ENCODE measurements around the gene LMO3.

The LMO3 gene

DNA sequence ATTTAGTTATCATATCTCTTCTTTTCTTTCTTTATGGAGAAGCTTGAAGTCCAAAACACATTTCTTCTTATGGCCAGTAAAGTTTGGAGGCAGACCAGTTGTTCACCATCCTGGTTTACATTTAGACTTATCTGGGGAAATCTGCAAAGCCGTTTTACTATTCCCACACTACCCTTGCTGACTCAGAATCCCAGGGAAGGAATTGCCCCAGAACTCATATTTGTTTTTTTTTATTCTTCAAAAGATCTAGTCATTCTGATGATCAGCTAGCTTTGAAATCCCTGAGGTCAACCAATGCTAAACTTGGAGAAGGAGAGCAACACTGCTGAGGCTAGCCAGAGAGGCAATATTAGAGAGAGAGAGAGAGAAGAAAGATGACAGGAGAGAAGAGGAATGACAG lies 12.3 kb upstream of the LMO3 start:
- ATAC-seq, result no peak
- TF ChIP-seq ZNF70 (CRISPR knock-in tag; IDR thresholded peaks at IDR 0.05) (no peak), TCF4 (CRISPR knock-in tag; IDR thresholded peaks at IDR 0.05; ENCODE audit: borderline replicate concordance) (no peak), BACH2 (CRISPR knock-in tag; IDR thresholded peaks at IDR 0.05; ENCODE audit: borderline replicate concordance) (no peak), ZFP3 (CRISPR knock-in tag; IDR thresholded peaks at IDR 0.05) (no peak), TOX (CRISPR knock-in tag; IDR thresholded peaks at IDR 0.05; ENCODE audit: borderline replicate concordance) (no peak), OSR1 (CRISPR knock-in tag; IDR thresholded peaks at IDR 0.05) (no peak), ZC3H10 (CRISPR knock-in tag; IDR thresholded peaks at IDR 0.05) (no peak), ZNF8 (CRISPR knock-in tag; IDR thresholded peaks at IDR 0.05) (no peak), PPARA (CRISPR knock-in tag; IDR thresholded peaks at IDR 0.05; ENCODE audit: borderline replicate concordance) (no peak), ESRRG (CRISPR knock-in tag; IDR thresholded peaks at IDR 0.05) (no peak), PATZ1 (CRISPR knock-in tag; IDR thresholded peaks at IDR 0.05; ENCODE audit: borderline replicate concordance) (no peak)
- TF ChIP-seq, protein P1, sequence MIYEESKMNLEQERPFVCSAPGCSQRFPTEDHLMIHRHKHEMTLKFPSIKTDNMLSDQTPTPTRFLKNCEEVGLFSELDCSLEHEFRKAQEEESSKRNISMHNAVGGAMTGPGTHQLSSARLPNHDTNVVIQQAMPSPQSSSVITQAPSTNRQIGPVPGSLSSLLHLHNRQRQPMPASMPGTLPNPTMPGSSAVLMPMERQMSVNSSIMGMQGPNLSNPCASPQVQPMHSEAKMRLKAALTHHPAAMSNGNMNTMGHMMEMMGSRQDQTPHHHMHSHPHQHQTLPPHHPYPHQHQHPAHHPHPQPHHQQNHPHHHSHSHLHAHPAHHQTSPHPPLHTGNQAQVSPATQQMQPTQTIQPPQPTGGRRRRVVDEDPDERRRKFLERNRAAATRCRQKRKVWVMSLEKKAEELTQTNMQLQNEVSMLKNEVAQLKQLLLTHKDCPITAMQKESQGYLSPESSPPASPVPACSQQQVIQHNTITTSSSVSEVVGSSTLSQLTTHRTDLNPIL (CRISPR knock-in tag; IDR thresholded peaks at IDR 0.05; ENCODE audit: low read depth), result no peak

GRCh38 chr12:16613199-16613598 lies 7.2 kb upstream of the LMO3 start:
- TF ChIP-seq OSR1 (CRISPR knock-in tag; IDR thresholded peaks at IDR 0.05) (no peak), CSDC2 (CRISPR knock-in tag; IDR thresholded peaks at IDR 0.05) (no peak), ZFP30 (CRISPR knock-in tag; IDR thresholded peaks at IDR 0.05) (no peak), TOX (CRISPR knock-in tag; IDR thresholded peaks at IDR 0.05; ENCODE audit: borderline replicate concordance) (no peak), TCF4 (CRISPR knock-in tag; IDR thresholded peaks at IDR 0.05; ENCODE audit: borderline replicate concordance) (no peak), ARNTL (CRISPR knock-in tag; IDR thresholded peaks at IDR 0.05; ENCODE audit: borderline replicate concordance, low read depth) (no peak), ISL1 (CRISPR knock-in tag; IDR thresholded peaks at IDR 0.05) (no peak), ZC3H10 (CRISPR knock-in tag; IDR thresholded peaks at IDR 0.05) (no peak), PATZ1 (CRISPR knock-in tag; IDR thresholded peaks at IDR 0.05; ENCODE audit: borderline replicate concordance) (no peak), ZFP3 (CRISPR knock-in tag; IDR thresholded peaks at IDR 0.05) (no peak), CSRNP3 (CRISPR knock-in tag; IDR thresholded peaks at IDR 0.05) (no peak), ZNF70 (CRISPR knock-in tag; IDR thresholded peaks at IDR 0.05) (no peak), ESRRG (CRISPR knock-in tag; IDR thresholded peaks at IDR 0.05) (no peak), ZNF565 (CRISPR knock-in tag; conservative IDR thresholded peaks at IDR 0.05; ENCODE audit: low read depth) (no peak)
- TF ChIP-seq, protein P2, sequence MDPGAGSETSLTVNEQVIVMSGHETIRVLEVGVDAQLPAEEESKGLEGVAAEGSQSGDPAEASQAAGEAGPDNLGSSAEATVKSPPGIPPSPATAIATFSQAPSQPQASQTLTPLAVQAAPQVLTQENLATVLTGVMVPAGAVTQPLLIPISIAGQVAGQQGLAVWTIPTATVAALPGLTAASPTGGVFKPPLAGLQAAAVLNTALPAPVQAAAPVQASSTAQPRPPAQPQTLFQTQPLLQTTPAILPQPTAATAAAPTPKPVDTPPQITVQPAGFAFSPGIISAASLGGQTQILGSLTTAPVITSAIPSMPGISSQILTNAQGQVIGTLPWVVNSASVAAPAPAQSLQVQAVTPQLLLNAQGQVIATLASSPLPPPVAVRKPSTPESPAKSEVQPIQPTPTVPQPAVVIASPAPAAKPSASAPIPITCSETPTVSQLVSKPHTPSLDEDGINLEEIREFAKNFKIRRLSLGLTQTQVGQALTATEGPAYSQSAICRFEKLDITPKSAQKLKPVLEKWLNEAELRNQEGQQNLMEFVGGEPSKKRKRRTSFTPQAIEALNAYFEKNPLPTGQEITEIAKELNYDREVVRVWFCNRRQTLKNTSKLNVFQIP (CRISPR knock-in tag; IDR thresholded peaks at IDR 0.05; ENCODE audit: borderline replicate concordance, low read depth), result no peak
- TF ChIP-seq, protein P1 (CRISPR knock-in tag; IDR thresholded peaks at IDR 0.05; ENCODE audit: low read depth), result no peak
- ATAC-seq, result no peak

GRCh38 chr12:16612647-16613046 lies 6.7 kb upstream of the LMO3 start:
- no peak for ATAC-seq
- no peak for TF ChIP-seq ISL1 (CRISPR knock-in tag; IDR thresholded peaks at IDR 0.05)
- TF ChIP-seq PPARA (CRISPR knock-in tag; IDR thresholded peaks at IDR 0.05; ENCODE audit: borderline replicate concordance), result no peak
- TF ChIP-seq ZNF70 (CRISPR knock-in tag; IDR thresholded peaks at IDR 0.05), result no peak
- TF ChIP-seq SNAI2 (CRISPR knock-in tag; IDR thresholded peaks at IDR 0.05), result no peak
- TF ChIP-seq RARB (CRISPR knock-in tag; IDR thresholded peaks at IDR 0.05), result no peak
- no peak for TF ChIP-seq ARNTL (CRISPR knock-in tag; IDR thresholded peaks at IDR 0.05; ENCODE audit: borderline replicate concordance, low read depth)
- no peak for TF ChIP-seq ZNF565 (CRISPR knock-in tag; conservative IDR thresholded peaks at IDR 0.05; ENCODE audit: low read depth)
- TF ChIP-seq GLIS3 (CRISPR knock-in tag; IDR thresholded peaks at IDR 0.05), result no peak
- TF ChIP-seq BACH2 (CRISPR knock-in tag; IDR thresholded peaks at IDR 0.05; ENCODE audit: borderline replicate concordance), result no peak

Measured in SK-N-SH treated with all-trans-retinoic acid at 6 μM for 48 hours (cell line).